ENCODE results near the gene CRADD. TPM values are rescaled to one million over a fixed set of nuclear protein-coding genes. Genes with fewer than 3 reads are reported as not detected.
"Not testable (repeated sequence)": the region's sequence is repeated elsewhere in the genome, so short reads cannot be mapped to it uniquely, and the experiment has no call there.

CRADD gene
- total RNA-seq, 1 experiment from 2014 or later: 10.1 TPM

- DNase-seq: no peak
- Mint-ChIP-seq H3K4me1 (ENCODE audit: low read depth, unreplicated experiment) (no peaks in the 10 kb centered on the region), H3K27ac (ENCODE audit: unreplicated experiment) (no peak overlapping the region), H3K36me3 (ENCODE audit: insufficient read depth, unreplicated experiment) (no peaks in the 10 kb centered on the region), H3K4me3 (ENCODE audit: low read depth, unreplicated experiment) (no peak overlapping the region), H3K9me3 (ENCODE audit: low read depth, unreplicated experiment) (peaks cover 3% of the 10 kb centered on the region), H3K27me3 (ENCODE audit: unreplicated experiment) (peaks cover 8% of the 10 kb centered on the region)
- intact Hi-C loops (cut with micrococcal nuclease; ENCODE audit: unreplicated experiment): no loop called here
- no TSS peak for BruUV-seq (replicated peaks)
- TF ChIP-seq CTCF (IDR thresholded peaks at IDR 0.05; ENCODE audit: unreplicated experiment): no peak
- CTCF ChIA-PET: no interaction called here
Measured at GRCh38 chr12:93922583-93923006, 245.4 kb downstream of the CRADD start.

- Mint-ChIP-seq H3K36me3 (ENCODE audit: insufficient read depth, unreplicated experiment) (no peaks in the 10 kb centered on the region), H3K9me3 (ENCODE audit: low read depth, unreplicated experiment) (peaks cover 3% of the 10 kb centered on the region), H3K27ac (ENCODE audit: unreplicated experiment) (no peak overlapping the region), H3K27me3 (ENCODE audit: unreplicated experiment) (peaks cover 8% of the 10 kb centered on the region), H3K4me3 (ENCODE audit: low read depth, unreplicated experiment) (no peak overlapping the region), H3K4me1 (ENCODE audit: low read depth, unreplicated experiment) (no peaks in the 10 kb centered on the region)
- DNase-seq: no peak
- no peak for TF ChIP-seq CTCF (IDR thresholded peaks at IDR 0.05; ENCODE audit: unreplicated experiment)
- CTCF ChIA-PET: no interaction called here
- intact Hi-C loops (cut with micrococcal nuclease; ENCODE audit: unreplicated experiment): no loop called here
- BruUV-seq (replicated peaks): no TSS peak
Measured at GRCh38 chr12:93924367-93924766, 247.2 kb downstream of the CRADD start.

- CTCF ChIA-PET: no interaction called here
- TF ChIP-seq CTCF (IDR thresholded peaks at IDR 0.05; ENCODE audit: unreplicated experiment): no peak
- BruUV-seq (replicated peaks): no TSS peak
Measured at GRCh38 chr12:93925585-93926205, 248.5 kb downstream of the CRADD start.

GRCh38 chr12:93926237-93926636 lies 249.1 kb downstream of the CRADD start:
- Mint-ChIP-seq H3K27ac (ENCODE audit: unreplicated experiment) (no peak overlapping the region), H3K27me3 (ENCODE audit: unreplicated experiment) (peaks cover 8% of the 10 kb centered on the region), H3K4me1 (ENCODE audit: low read depth, unreplicated experiment) (no peaks in the 10 kb centered on the region), H3K9me3 (ENCODE audit: low read depth, unreplicated experiment) (peaks cover 3% of the 10 kb centered on the region), H3K4me3 (ENCODE audit: low read depth, unreplicated experiment) (no peak overlapping the region), H3K36me3 (ENCODE audit: insufficient read depth, unreplicated experiment) (no peaks in the 10 kb centered on the region)
- BruUV-seq (replicated peaks): no TSS peak
- CTCF ChIA-PET: no interaction called here
- no peak for DNase-seq
- no peak for TF ChIP-seq CTCF (IDR thresholded peaks at IDR 0.05; ENCODE audit: unreplicated experiment)
- intact Hi-C loops (cut with micrococcal nuclease; ENCODE audit: unreplicated experiment): no loop called here

More at GRCh38 chr12:93925585-93926205, 248.5 kb downstream of the CRADD start:
- Mint-ChIP-seq H3K4me3 (ENCODE audit: low read depth, unreplicated experiment) (no peak overlapping the region), H3K27ac (ENCODE audit: unreplicated experiment) (no peak overlapping the region), H3K4me1 (ENCODE audit: low read depth, unreplicated experiment) (no peaks in the 10 kb centered on the region), H3K27me3 (ENCODE audit: unreplicated experiment) (peaks cover 8% of the 10 kb centered on the region), H3K36me3 (ENCODE audit: insufficient read depth, unreplicated experiment) (no peaks in the 10 kb centered on the region), H3K9me3 (ENCODE audit: low read depth, unreplicated experiment) (peaks cover 3% of the 10 kb centered on the region)
- intact Hi-C loops (cut with micrococcal nuclease; ENCODE audit: unreplicated experiment): no loop called here
- DNase-seq: no peak

- H3K9me3 Mint-ChIP-seq (ENCODE audit: low read depth, unreplicated experiment); CTCF ChIA-PET; H3K27ac Mint-ChIP-seq (ENCODE audit: unreplicated experiment); H3K36me3 Mint-ChIP-seq (ENCODE audit: insufficient read depth, unreplicated experiment); H3K4me1 Mint-ChIP-seq (ENCODE audit: low read depth, unreplicated experiment); intact Hi-C loops (cut with micrococcal nuclease; ENCODE audit: unreplicated experiment); DNase-seq; H3K4me3 Mint-ChIP-seq (ENCODE audit: low read depth, unreplicated experiment); H3K27me3 Mint-ChIP-seq (ENCODE audit: unreplicated experiment); BruUV-seq (replicated peaks): not testable (repeated sequence)
Measured at GRCh38 chr12:93929081-93929480, 251.9 kb downstream of the CRADD start.
